ENCODE results near the gene ZCCHC7. TPM values are rescaled to one million over a fixed set of nuclear protein-coding genes. Genes with fewer than 3 reads are reported as not detected.

ZCCHC7 gene
- total and polyA plus RNA-seq, 2 donors (not counting 3 experiments of a cell fraction or from before 2014, with no cell fraction given), result 7.4 to 14.8 TPM

DNA sequence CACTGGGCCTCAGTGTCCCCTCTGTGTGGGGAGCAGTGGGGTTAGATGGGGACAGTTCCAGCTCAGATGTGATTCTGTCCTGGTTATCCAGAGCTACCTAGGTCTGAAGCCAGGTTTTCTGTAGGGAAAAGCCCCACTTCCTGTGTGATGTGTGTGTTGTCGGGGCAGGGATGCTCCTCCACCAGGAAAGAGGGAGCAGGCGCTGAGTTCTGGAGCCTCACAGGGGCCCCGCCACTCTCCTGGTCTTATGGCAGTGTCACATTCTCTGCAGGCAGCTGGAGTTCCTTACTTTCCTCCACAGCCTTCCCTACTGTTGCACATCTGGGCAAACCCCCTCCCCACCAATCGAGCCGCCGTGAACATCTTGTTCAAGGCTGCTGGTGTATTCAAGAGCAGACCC, 263.0 kb downstream of the ZCCHC7 start:
- no peaks in the 10 kb centered on the region for H4K20me1 ChIP-seq (replicated peaks; ENCODE audit: control insufficient read depth, extremely low read depth, insufficient read depth, low read length)
- no peak for TF ChIP-seq POLR2A (IDR thresholded peaks at IDR 0.05; ENCODE audit: low read depth, low read length)
- TF ChIP-seq, protein P1, sequence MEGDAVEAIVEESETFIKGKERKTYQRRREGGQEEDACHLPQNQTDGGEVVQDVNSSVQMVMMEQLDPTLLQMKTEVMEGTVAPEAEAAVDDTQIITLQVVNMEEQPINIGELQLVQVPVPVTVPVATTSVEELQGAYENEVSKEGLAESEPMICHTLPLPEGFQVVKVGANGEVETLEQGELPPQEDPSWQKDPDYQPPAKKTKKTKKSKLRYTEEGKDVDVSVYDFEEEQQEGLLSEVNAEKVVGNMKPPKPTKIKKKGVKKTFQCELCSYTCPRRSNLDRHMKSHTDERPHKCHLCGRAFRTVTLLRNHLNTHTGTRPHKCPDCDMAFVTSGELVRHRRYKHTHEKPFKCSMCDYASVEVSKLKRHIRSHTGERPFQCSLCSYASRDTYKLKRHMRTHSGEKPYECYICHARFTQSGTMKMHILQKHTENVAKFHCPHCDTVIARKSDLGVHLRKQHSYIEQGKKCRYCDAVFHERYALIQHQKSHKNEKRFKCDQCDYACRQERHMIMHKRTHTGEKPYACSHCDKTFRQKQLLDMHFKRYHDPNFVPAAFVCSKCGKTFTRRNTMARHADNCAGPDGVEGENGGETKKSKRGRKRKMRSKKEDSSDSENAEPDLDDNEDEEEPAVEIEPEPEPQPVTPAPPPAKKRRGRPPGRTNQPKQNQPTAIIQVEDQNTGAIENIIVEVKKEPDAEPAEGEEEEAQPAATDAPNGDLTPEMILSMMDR (IDR thresholded peaks at IDR 0.05; ENCODE audit: extremely low read depth in 1 of 2, insufficient read depth in 1 of 2, low read depth in 1 of 2, low read length in 2 of 2), result no peak
- TF ChIP-seq MYC (IDR thresholded peaks at IDR 0.05; ENCODE audit: low read depth, low read length), result no peak
- TF ChIP-seq MAX (IDR thresholded peaks at IDR 0.05; ENCODE audit: insufficient read depth, insufficient read length), result no peak
- no peak for TF ChIP-seq JUN (IDR thresholded peaks at IDR 0.05; ENCODE audit: borderline replicate concordance, insufficient read depth, insufficient read length, low read depth)
- no peak for TF ChIP-seq GATA2 (IDR thresholded peaks at IDR 0.05; ENCODE audit: insufficient read depth, insufficient read length, low read depth, low read length)
- no peak for TF ChIP-seq FOS (IDR thresholded peaks at IDR 0.05; ENCODE audit: borderline replicate concordance, insufficient read depth, low read length)
- TF ChIP-seq EZH2 (IDR thresholded peaks at IDR 0.05; ENCODE audit: borderline replicate concordance, low read depth, low read length, severe bottlenecking), result no peak
- TF ChIP-seq POLR2AphosphoS5 (IDR thresholded peaks at IDR 0.05; ENCODE audit: insufficient read depth, low read depth, low read length), result no peak
- no peaks in the 10 kb centered on the region for H3K27me3 ChIP-seq (ENCODE audit: control insufficient read depth in 2 of 2, insufficient read depth in 2 of 2, low read length in 2 of 2)
- no peak overlapping the region for H3K27ac ChIP-seq (ENCODE audit: insufficient read depth, low read depth, low read length)
- no peaks in the 10 kb centered on the region for H3K9me1 ChIP-seq (replicated peaks; ENCODE audit: control insufficient read depth, extremely low read depth, insufficient read depth, low read length)
- H3K79me2 ChIP-seq (ENCODE audit: control insufficient read depth, insufficient read depth, low read length), result no peaks in the 10 kb centered on the region
- H3K9me3 ChIP-seq (replicated peaks; ENCODE audit: control insufficient read depth, insufficient read depth, low read length), result no peaks in the 10 kb centered on the region
- H3K36me3 ChIP-seq (ENCODE audit: control insufficient read depth in 2 of 2, extremely low read depth in 1 of 2, insufficient read depth in 2 of 2, low read length in 2 of 2), result no peaks in the 10 kb centered on the region
- H3K9ac ChIP-seq (replicated peaks; ENCODE audit: extremely low read depth, insufficient read depth, low read length), result no peak overlapping the region
- BruUV-seq (replicated peaks), result no TSS peak
- dilution Hi-C loops (cut with MboI; ENCODE audit: extremely low pct_ligation_motif_present, low sequenced_read_pairs), result no loop called here
- H3K4me1 ChIP-seq (ENCODE audit: control insufficient read depth, extremely low read depth, insufficient read depth, low read length), result no peaks in the 10 kb centered on the region
- CTCF ChIA-PET, result interaction anchor here (0.5 to 1.0 kb wide), 2 partner anchors 388 to 425 kb away, joined by 3 read pairs; no protein-coding TSS in a partner anchor
- no peak for FAIRE-seq
- no peak for DNase-seq (ENCODE audit: low read depth, low spot score)
- POLR2A ChIA-PET, result no interaction called here
- H2AFZ ChIP-seq (ENCODE audit: low read depth, low read length), result no peak overlapping the region
- H3K4me2 ChIP-seq (ENCODE audit: insufficient read depth, low read length), result no peak overlapping the region
- intact Hi-C loops (cut with micrococcal nuclease), result no loop called here
- H3K4me3 ChIP-seq (replicated peaks in 1 of 3; ENCODE audit: insufficient read depth in 1 of 3, low read depth in 1 of 3, low read length in 3 of 3), result no peak overlapping the region
